Fibroblast of peridontal ligament (primary cell): ENCODE data around the gene OR1I1.
"Not testable (repeated sequence)": the region's sequence is repeated elsewhere in the genome, so short reads cannot be mapped to it uniquely, and the experiment has no call there.

Source experiments
- DNase-seq: peaks from one replicate; pipeline ENCODE4 v3.0.0-alpha.2; 2010; ENCODE audit errors: extremely low read depth

OR1I1 gene

GRCh38 chr19:15097980-15098379 lies 16.0 kb downstream of the OR1I1 start:
- DNase-seq: not testable (repeated sequence)

DNA sequence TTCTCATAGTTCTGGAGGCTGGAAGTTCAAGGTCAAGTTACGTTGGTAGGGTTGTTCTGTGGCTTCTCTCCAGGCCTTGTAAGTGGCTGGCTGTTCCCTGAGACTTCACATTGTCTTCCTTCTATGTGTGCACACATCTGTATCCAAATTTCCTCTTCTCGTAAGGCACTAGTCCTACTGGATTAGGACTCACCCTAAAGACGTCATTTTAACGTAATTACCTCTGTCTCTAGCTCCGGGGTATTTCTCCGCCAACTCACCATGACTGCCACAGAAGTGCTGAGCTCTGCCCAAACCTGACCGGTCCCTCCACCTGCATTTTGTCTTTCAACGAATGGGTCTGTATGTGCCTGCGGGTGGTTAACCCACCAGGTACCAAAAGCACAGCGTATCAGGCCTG lies 16.4 kb downstream of the OR1I1 start:
- DNase-seq: no peak

DNA sequence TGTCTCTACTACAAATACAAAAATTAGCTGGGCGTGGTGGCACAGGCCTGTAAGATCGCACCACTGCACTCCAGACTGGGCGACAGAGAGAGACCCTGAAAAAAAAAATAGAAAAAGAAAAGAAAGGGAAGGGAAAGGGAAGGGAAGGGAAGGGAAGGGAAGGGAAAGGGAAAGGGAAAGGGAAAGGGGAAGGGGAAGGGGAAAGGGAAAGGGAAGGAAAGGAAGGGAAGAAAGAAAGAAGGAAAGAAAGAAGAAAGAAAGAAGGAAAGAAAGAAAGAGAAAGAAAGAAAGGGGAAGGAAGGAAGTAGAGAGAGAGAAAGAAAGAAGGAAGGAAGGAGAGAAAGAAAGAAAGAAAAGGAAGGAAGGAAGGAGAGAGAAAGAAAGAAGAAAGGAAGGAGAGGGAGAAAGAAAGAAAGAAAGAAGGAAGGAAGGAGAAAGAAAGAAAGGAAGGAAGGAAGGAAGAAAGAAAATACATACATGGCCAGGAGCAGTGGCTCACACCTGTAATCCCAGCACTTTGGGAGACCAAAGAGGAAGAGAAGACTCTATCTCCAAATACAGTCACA lies 17.1 kb downstream of the OR1I1 start:
- DNase-seq: no peak

- peak; percentile 54 for DNase-seq
These were observed 19.6 kb downstream of the OR1I1 start for GRCh38 chr19:15101479-15102082.

DNA sequence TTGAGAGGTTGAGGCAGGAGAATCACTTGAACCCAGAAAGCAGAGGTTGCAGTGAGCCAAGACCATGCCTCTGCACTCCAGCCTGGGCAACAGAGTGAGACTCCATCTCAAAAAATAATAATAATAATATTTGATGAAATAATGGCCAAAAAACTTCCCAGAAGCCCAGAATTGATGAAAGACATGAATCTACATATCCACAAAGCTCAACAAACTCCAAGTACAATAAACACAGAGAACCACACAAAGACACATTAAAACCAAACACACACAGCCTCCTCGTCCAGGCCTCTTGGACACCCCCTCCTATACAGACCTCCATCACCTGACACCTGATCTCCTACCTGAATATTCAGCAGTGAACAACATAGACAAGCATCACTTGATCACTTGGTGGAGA lies 22.0 kb downstream of the OR1I1 start:
- DNase-seq: no peak

DNA sequence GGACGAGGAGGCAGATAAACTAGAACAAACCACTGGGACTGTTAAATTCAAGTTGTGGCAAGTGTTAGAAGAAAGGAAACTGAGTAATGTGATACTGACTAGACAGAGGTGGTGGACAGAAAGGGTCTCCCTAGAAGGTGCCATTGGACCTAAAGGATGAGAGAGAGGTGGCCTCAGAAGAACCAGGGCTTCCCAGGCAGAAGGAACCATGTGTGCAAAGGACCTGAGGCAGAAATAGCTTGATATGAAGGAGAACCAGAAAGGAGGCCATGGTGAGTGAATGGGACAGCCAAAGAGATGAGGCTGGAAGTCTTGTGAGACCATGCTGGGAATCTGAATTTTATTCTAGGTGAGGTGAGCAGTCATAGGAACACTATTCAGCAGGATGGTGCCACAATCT lies 22.4 kb downstream of the OR1I1 start:
- no peak for DNase-seq

DNA sequence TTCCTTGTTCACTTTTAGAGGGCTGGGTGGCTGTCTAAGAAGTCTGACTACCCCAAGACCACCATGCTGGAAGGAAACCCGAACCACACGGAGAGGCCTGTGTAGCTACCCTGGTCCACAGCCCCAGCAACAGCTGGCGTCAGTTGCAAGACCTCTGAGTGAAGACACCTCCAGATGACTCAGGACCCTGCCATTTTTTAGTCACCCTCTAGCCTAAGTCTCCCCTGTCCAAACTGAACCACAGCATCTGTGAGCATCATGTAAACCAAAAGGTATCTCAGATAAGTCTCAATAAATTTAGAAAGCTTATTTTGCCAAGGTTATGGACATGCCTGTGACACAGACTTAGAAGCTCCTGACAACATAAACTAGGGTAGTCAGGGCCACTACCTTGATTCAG lies 23.0 kb downstream of the OR1I1 start:
- DNase-seq: no peak

GRCh38 chr19:15107061-15108010 lies 25.3 kb downstream of the OR1I1 start, which contains the start of gene SYDE1:
TSS of gene SYDE1 (plus strand) at chr19:15107401. CDS start at chr19:15107434, 33 bp downstream.
- peak; percentile 65 for DNase-seq

GRCh38 chr19:15108145-15108844 lies 26.3 kb downstream of the OR1I1 start:
- no peak for DNase-seq

GRCh38 chr19:15108845-15109767 lies 27.1 kb downstream of the OR1I1 start:
- DNase-seq: no peak

DNA sequence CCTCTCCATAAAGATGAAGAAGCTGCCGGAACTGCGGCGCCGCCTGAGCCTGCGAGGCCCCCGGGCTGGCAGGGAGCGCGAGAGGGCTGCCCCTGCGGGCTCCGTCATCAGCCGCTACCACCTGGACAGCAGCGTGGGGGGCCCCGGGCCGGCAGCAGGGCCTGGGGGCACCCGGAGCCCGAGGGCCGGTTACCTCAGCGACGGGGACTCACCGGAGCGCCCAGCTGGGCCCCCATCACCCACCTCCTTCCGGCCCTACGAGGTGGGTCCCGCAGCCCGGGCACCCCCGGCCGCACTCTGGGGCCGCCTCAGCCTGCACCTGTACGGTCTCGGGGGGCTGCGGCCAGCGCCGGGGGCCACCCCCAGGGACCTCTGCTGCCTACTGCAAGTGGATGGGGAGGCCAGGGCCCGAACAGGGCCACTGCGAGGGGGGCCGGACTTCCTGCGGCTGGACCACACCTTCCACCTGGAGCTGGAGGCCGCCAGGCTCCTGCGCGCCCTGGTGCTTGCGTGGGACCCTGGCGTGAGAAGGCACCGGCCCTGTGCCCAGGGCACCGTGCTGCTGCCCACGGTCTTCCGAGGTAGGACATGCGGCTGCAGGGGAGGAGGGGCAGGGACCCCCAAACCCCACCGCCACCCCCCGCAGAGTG lies 27.9 kb downstream of the OR1I1 start:
- DNase-seq: no peak

DNA sequence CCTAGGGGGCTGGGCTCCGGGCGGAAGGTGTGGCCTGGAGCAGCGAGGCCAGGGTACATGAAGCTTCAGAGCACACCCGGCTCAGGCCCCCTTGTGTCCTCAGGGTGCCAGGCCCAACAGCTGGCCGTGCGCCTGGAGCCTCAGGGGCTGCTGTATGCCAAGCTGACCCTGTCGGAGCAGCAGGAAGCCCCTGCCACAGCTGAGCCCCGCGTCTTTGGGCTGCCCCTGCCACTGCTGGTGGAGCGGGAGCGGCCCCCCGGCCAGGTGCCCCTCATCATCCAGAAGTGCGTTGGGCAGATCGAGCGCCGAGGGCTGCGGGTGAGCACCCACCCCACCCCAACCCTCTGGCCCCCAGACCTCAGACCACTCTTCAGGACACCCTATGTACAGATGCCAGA lies 28.4 kb downstream of the OR1I1 start:
- DNase-seq: no peak

- no peak for DNase-seq
These were observed 29.7 kb downstream of the OR1I1 start for GRCh38 chr19:15111758-15112157.

DNA sequence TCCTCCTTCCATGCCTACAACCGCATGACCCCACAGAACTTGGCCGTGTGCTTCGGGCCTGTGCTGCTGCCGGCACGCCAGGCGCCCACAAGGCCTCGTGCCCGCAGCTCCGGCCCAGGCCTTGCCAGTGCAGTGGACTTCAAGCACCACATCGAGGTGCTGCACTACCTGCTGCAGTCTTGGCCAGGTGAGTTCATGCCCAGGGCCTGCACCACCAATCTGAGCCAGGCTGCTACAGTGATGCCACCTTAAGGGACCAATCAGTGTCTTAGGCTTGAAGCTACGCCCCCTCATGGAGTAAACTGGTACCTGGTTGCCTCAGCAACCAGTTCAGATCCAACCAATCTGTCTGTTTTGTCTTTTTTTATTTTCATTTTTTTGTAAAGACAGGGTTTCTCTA lies 30.4 kb downstream of the OR1I1 start:
- no peak for DNase-seq

GRCh38 chr19:15113245-15114152 lies 31.5 kb downstream of the OR1I1 start:
- DNase-seq: no peak

GRCh38 chr19:15114153-15114540 lies 32.1 kb downstream of the OR1I1 start:
- peak; percentile 63 for DNase-seq

DNA sequence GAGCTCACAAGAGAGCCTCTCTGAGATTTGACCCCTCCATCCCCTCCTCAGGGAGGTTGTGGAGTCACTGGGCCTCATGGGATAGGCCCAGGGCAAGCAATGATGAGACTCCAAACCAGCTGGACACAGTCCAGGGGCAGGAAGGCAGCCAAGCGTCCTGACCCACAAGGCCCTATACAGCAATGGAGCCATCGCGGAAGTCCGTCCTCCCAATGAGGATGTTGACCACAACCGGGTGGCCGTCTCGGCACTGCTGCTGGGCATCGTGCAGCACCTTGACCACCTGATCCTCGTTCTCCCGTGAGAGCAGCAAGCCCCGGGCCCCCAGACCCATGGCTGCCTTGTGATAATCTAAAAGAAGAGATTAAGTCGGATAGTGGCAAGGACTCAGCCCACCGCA lies 33.1 kb downstream of the OR1I1 start:
- DNase-seq: peak; percentile 62

DNA sequence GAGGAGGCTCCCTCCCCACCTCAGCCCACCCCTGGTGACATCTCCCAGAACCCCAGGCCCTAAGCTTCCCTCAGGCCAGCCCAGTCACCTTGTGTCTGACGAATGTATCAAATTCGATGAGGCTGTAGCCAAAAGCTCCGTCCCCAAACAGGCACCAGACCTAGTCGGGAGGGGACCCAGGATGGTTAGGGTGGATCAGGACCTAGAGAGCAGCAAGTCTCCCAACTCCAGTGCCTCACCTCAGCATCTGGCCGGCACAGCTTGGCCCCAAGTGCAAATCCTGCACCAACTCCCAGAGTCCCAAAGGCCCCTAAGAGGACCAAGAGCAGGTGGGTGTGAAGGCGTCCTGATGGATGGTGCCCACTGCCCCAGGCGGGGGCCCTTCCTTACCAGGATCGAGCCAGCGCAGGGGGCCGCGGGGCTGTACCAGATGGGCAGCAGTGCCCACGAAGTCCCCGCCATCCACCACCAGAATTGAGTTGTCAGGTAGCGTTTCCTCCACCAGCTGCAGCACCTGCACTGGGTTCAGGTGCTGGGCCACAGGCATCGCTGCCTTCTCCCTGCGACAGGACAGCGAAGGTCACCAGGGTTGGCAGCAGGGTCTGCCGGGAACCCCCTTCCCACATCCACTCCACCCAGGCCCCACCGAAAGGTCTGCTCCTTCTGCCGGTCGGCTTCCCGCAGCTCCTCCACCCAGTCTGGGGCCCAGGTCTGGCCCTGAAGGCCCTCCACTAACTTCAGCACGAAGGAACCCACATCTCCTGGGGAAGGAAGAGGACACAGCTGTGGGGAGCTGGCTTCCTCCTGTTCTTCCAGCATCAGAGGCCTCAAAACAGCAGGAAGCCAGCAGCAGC lies 34.0 kb downstream of the OR1I1 start:
- DNase-seq: no peak

- DNase-seq: no peak
These were observed 34.8 kb downstream of the OR1I1 start for GRCh38 chr19:15116856-15117255.
